Kidney (tissue), 14 donors: Measurements from ENCODE around the gene UTS2R. TPM values are rescaled to one million over a fixed set of nuclear protein-coding genes. Genes with fewer than 3 reads are reported as not detected.

Experiments
- DNase-seq, 5 donors: peaks; one replicate each; pipeline ENCODE4 v3.0.0-alpha.2; 2013 to 2020
- FAIRE-seq: peaks from 2 replicates; lab custom pipeline; 2012; peaks lifted over from hg19 to GRCh38; lab: Jason Lieb, UNC
- H3K27ac ChIP-seq, 2 donors: one replicate each; pipeline ENCODE4 v1.7.0; 2013; ENCODE audit warnings: low read depth in 2 of 2, low read length in 2 of 2, inconsistent platforms in 1 of 2
- H3K27me3 ChIP-seq: one replicate; pipeline ENCODE4 v1.7.1; 2013; ENCODE audit warnings: low read length, inconsistent platforms; ENCODE audit not compliant: control insufficient read depth, insufficient read depth
- H3K36me3 ChIP-seq, 3 donors: one replicate each; pipeline versions ENCODE4 v1.7.0 to v1.7.1; 2013; ENCODE audit warnings: low read length in 3 of 3, control low read depth in 1 of 3, inconsistent platforms in 1 of 3; ENCODE audit not compliant: insufficient read depth in 3 of 3, control insufficient read depth in 2 of 3
- H3K4me1 ChIP-seq, 3 donors: one replicate each; pipeline versions ENCODE4 v1.7.0 to v1.7.1; 2013; ENCODE audit warnings: low read length in 3 of 3, inconsistent platforms in 1 of 3, low read depth in 1 of 3; ENCODE audit not compliant: control insufficient read depth in 2 of 3, insufficient read depth in 2 of 3
- H3K4me3 ChIP-seq, 3 donors: one replicate each; pipeline versions ENCODE4 v1.7.0 to v1.8.1; 2013; ENCODE audit warnings: low read length in 3 of 3, control low read depth in 1 of 3, inconsistent platforms in 1 of 3
- H3K9ac ChIP-seq, 3 donors: one replicate each; pipeline versions ENCODE4 v1.7.0 to v1.7.1; 2013; ENCODE audit warnings: low read length in 3 of 3, control low read depth in 1 of 3, inconsistent platforms in 1 of 3
- H3K9me3 ChIP-seq, 3 donors: one replicate each; pipeline versions ENCODE4 v1.7.0 to v1.7.1; 2013; ENCODE audit warnings: low read length in 3 of 3, control low read depth in 1 of 3, inconsistent platforms in 1 of 3; ENCODE audit not compliant: control insufficient read depth in 2 of 3, insufficient read depth in 1 of 3
- intact Hi-C: fragments of 100-400 bp; cut with DNase I; formaldehyde crosslinking; loops from one replicate; pipeline ENCODE4 v1.11.1; 2022
- polyA plus RNA-seq: library from polyadenylated mRNA; stranded (reverse); fragments of 350-450 nt; fragmentation: Illumina TruSeq; extraction: RNeasy Lipid Tissue Mini Kit (QIAGEN cat#74804); gene quantifications from one replicate; pipeline ENCODE4 v1.2.3, GENCODE V29; 2014; ENCODE audit warnings: low read depth, low replicate concordance; ENCODE audit not compliant: insufficient read depth
- total RNA-seq: library from RNA; stranded (reverse); fragmentation: NEBNext Ultra II Directional; extraction: Animal tissue kit (Norgen Biotek cat#: 25700); gene quantifications from one replicate; pipeline ENCODE4 v1.2.1, GENCODE V29; 2021
- TF ChIP-seq, protein P1 (sequence below): IDR thresholded peaks from 3 replicates; pipeline ENCODE4 v1.5.1; 2012; ENCODE audit warnings: mild to moderate bottlenecking, moderate library complexity, borderline replicate concordance; ENCODE audit not compliant: insufficient read depth; ENCODE audit errors: extremely low read depth
- donor health status: control.
- donor health status: control.
- donor health status: control.
- donor health status: control.
- donor health status: control.
- donor health status: DM: yes; HTN: yes; CAD: no.
- donor health status: Normal renal cell carcinoma (clear cell type).

UTS2R gene
- total and polyA plus RNA-seq, 2 donors from 2014 or later: not detected

DNA sequence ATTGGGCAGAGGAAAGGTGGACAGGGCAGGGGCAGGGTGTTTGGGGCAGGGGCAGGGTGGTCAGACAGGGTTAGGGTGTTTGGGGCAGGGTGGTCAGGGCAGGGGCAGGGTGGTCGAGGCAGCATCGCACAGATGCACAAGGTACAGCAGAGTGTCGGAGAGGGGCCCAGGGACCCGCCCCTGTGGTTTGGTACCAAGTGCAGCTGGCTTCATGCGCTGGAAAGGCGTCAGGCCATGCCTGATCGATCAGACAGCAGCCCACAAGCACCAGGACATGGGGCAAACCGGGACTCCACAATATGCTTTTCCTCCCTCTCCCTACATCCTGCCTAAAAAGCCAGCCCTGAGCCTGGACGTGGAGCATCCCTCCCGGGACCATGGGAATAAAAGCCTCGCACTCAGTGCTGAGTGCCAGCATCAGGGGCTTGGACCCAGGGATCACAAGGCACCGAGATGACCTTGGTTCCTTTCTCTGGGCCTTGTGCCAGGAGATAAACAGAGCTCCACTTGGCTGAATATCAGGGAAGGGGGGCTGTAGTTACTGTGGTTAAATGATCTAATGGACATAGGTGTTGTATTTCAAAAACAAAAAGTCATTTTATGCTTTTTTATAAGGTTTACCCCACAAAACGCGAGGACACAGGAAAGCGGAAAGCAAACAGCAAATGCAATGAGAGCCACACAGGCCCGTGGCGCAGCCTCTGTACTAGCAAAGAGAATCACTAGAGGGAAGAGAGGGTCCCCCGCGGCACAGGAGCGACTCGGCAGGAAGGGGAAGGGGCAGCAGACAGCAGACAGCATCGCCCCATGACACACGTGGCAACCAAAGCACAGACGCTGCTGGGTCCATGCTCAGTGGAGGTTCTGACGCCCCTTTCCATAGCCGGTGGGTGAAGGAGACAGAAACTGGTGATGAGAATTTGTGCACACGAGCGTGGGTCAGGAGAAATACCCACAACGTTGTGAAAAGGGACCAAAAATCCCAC lies 41.3 kb downstream of the UTS2R start:
- Histone ChIP-seq H3K9ac (no peak overlapping the region), H3K4me3 (no peak overlapping the region), H3K36me3 (peaks cover 0 to 4% (median 0%) of the 10 kb centered on the region in 3 donors), H3K27me3 (no peaks in the 10 kb centered on the region), H3K9me3 (no peaks in the 10 kb centered on the region), H3K4me1 (peaks cover 0 to 3% (median 2%) of the 10 kb centered on the region in 3 donors), H3K27ac (no peak overlapping the region)
- peak in 1 of 5 donors; percentile 48 for DNase-seq
- no peak for FAIRE-seq
- intact Hi-C loops: no loop called here
- TF ChIP-seq, protein P1, sequence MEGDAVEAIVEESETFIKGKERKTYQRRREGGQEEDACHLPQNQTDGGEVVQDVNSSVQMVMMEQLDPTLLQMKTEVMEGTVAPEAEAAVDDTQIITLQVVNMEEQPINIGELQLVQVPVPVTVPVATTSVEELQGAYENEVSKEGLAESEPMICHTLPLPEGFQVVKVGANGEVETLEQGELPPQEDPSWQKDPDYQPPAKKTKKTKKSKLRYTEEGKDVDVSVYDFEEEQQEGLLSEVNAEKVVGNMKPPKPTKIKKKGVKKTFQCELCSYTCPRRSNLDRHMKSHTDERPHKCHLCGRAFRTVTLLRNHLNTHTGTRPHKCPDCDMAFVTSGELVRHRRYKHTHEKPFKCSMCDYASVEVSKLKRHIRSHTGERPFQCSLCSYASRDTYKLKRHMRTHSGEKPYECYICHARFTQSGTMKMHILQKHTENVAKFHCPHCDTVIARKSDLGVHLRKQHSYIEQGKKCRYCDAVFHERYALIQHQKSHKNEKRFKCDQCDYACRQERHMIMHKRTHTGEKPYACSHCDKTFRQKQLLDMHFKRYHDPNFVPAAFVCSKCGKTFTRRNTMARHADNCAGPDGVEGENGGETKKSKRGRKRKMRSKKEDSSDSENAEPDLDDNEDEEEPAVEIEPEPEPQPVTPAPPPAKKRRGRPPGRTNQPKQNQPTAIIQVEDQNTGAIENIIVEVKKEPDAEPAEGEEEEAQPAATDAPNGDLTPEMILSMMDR: no peak

DNA sequence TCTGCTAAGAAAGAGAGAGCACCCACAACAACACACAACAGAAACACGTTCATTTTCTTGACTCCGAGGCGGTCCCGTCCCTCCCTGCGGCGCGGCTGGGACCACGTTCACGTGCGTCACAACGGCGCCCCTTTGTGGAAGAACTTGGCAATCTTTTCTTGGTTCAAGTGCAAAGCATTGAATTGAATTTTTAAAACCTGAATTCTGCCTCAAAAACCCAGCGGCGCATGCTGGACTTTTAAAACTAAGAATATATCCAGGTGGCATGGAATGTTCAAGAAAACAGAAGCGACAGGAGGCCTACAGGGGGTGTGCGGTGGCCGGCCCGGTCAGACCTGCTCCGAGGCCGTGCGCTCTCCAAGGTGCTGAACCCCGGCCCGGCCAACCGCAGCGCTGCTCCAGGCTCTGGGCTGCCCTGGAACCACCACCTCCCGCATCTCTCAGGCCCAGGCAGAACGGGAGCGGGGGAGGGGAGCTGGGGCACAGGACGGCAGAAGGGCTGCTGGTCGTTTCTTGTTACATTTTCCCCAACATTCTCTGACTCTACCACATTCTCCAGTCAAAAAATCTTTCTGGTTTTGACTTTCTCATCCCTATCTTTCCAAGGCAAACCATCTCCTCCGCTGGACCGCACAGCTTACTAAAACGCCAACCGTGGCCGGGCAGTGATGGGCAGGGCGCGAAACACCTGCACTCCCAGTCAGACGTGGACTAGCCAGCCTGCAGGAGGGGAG lies 43.1 kb downstream of the UTS2R start:
- Histone ChIP-seq H3K27ac (no peak overlapping the region), H3K27me3 (no peaks in the 10 kb centered on the region), H3K36me3 (no peaks in the 10 kb centered on the region), H3K9me3 (no peaks in the 10 kb centered on the region), H3K4me1 (peaks cover 0 to 9% (median 2%) of the 10 kb centered on the region in 3 donors), H3K4me3 (no peak overlapping the region), H3K9ac (no peak overlapping the region)
- no peak for FAIRE-seq
- TF ChIP-seq, protein P1: peak; percentile 26
- intact Hi-C loops: no loop called here
- peak; percentile 88 to 92 (median 89) for DNase-seq

DNA sequence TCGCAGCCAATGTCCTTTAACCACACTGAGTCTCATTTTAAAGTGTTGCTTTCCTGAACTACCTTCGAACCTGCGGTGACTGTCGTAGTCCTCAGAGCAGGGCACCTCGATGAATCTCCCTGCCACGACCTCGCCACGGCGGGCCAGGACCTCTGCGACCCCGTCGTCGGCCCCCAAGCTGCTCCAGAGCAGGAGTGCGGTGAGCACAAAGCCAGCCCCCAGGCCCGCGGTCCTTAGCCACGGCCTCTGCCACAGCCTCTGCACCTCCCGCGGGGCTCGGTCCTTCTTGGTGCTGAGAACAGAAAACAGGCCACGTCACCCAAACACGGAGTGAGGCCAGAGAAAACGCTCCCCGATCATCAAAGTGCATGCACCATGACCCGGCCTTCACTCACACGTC lies 43.8 kb downstream of the UTS2R start:
- Histone ChIP-seq H3K36me3 (peaks cover 0 to 2% (median 0%) of the 10 kb centered on the region in 3 donors), H3K4me1 (peaks cover 0 to 9% (median 2%) of the 10 kb centered on the region in 3 donors), H3K4me3 (no peak overlapping the region), H3K27me3 (no peaks in the 10 kb centered on the region), H3K27ac (no peak overlapping the region), H3K9me3 (no peaks in the 10 kb centered on the region), H3K9ac (no peak overlapping the region)
- TF ChIP-seq, protein P1: no peak
- intact Hi-C loops: no loop called here
- DNase-seq (peak in 1 of 5 donors; percentile 73), FAIRE-seq (no peak)
